AG04450 (cell line): Measurements from ENCODE around the gene LYRM9. TPM values are rescaled to one million over a fixed set of nuclear protein-coding genes. Genes with fewer than 3 reads are reported as not detected.
"Not testable (repeated sequence)": the region's sequence is repeated elsewhere in the genome, so short reads cannot be mapped to it uniquely, and the experiment has no call there.

Experiments
- CTCF ChIA-PET: fragments of 300-600, 350-600 bp; formaldehyde crosslinking; extraction: SDS; loops from one replicate; lab custom pipeline; 2022; ENCODE audit warnings: antibody characterized with exemption, inconsistent platforms; lab: Charles Lee
- POLR2A ChIA-PET: fragments of 350-600 bp; formaldehyde crosslinking; extraction: SDS; loops from one replicate; lab custom pipeline; 2021; ENCODE audit warnings: antibody characterized with exemption, inconsistent platforms; lab: Yijun Ruan, JAX
- DNase-seq: peaks from one replicate; pipeline ENCODE4 v3.0.0-alpha.2; 2011; ENCODE audit warnings: low read depth, low spot score
- H3K27ac ChIP-seq: one replicate; pipeline ENCODE4 v1.5.1; 2012; ENCODE audit warnings: low read depth, low read length, control low read depth
- H3K27me3 ChIP-seq: one replicate; pipeline ENCODE4 v1.6.0; 2012; ENCODE audit warnings: low read length; ENCODE audit not compliant: control insufficient read depth, insufficient read depth
- H3K4me3 ChIP-seq: 2 replicates; pipeline ENCODE4 v1.5.1; 2011; ENCODE audit warnings: mild to moderate bottlenecking, low read depth, low read length, control low read depth
- H3K9me3 ChIP-seq: 2 replicates; pipeline ENCODE4 v1.5.1; 2012; ENCODE audit warnings: low read length; ENCODE audit not compliant: control insufficient read depth, insufficient read depth
- CTCF ChIP-seq: IDR thresholded peaks from 2 replicates; pipeline ENCODE4 v1.5.1; 2011; ENCODE audit warnings: low read depth, low read length, control low read depth, inconsistent platforms
- polyA plus RNA-seq: library from polyadenylated mRNA; depleted of rRNA; stranded (reverse); fragments of >200 nt; gene quantifications from 2 replicates; pipeline ENCODE4 v1.2.3, GENCODE V29; 2011; rRNA removed

Gene LYRM9
- polyA plus RNA-seq, 1 experiment: 4.9 TPM

DNA sequence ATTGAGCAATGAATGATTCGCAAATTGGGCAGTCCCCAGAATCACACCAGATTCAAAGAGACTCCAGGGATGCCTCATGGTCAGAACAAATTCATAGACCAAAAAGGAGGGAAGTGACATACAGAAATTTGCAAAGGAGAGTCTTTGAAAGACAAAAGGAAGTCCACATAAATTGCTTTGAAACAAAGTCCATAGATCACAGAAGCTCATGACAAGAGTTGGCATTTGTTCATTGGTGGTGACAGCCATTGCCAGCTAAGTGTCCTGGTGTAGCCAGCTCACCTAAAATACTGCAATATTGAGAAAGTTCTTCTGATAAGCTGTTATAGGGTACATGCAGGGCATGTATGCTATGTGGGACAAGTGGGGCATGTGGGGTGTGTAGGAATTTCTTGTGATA is 55.4 kb downstream of the LYRM9 start:
- CTCF ChIA-PET, H3K27me3 ChIP-seq, H3K4me3 ChIP-seq, DNase-seq, H3K9me3 ChIP-seq, POLR2A ChIA-PET, H3K27ac ChIP-seq: not testable (repeated sequence)

GRCh38 chr17:27836651-27837050 is 56.5 kb downstream of the LYRM9 start:
- Histone ChIP-seq H3K27ac (no peak overlapping the region), H3K4me3 (no peak overlapping the region), H3K27me3 (no peaks in the 10 kb centered on the region), H3K9me3 (no peaks in the 10 kb centered on the region)
- CTCF ChIA-PET: interaction anchor here (0.8 kb wide), 1 partner anchor 77 kb away, joined by 3 read pairs; no protein-coding TSS in a partner anchor
- DNase-seq: no peak
- POLR2A ChIA-PET: no interaction called here
- TF ChIP-seq CTCF: no peak

- Histone ChIP-seq H3K27ac (no peak overlapping the region), H3K9me3 (no peaks in the 10 kb centered on the region), H3K4me3 (no peak overlapping the region), H3K27me3 (no peaks in the 10 kb centered on the region)
- POLR2A ChIA-PET: no interaction called here
- no peak for TF ChIP-seq CTCF
- DNase-seq: no peak
- CTCF ChIA-PET: interaction anchor here (0.5 kb wide), 1 partner anchor 341 kb away, joined by 4 read pairs; no protein-coding TSS in a partner anchor
These were observed 58.6 kb downstream of the LYRM9 start for GRCh38 chr17:27834571-27834970.

DNA sequence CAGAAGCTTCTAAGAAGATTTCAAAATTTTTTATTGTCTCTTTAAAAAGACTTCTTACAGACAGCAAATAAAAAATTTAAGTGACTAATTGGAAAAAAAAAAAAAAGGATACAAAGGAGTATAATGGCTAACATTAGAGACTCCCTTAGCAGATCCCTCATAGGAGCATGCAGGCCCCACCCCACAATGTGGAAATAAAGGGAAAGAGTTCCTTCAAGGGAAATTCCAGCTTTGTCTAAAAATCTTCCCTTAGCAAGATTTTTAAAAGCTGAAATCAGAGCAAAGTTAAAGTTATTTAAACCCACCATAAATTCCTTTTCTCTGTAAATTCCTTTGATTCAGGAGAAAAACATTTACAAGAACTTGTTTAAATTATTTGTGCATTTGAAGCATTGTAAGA is 60.3 kb downstream of the LYRM9 start:
- DNase-seq: no peak
- Histone ChIP-seq H3K27me3 (no peaks in the 10 kb centered on the region), H3K4me3 (no peak overlapping the region), H3K27ac (no peak overlapping the region), H3K9me3 (no peaks in the 10 kb centered on the region)
- ChIA-PET CTCF (interaction anchor here (1.4 kb wide), 2 partner anchors 25 to 27 kb away, joined by 3 to 5 read pairs; no protein-coding TSS in a partner anchor), POLR2A (no interaction called here)
- no peak for TF ChIP-seq CTCF

DNA sequence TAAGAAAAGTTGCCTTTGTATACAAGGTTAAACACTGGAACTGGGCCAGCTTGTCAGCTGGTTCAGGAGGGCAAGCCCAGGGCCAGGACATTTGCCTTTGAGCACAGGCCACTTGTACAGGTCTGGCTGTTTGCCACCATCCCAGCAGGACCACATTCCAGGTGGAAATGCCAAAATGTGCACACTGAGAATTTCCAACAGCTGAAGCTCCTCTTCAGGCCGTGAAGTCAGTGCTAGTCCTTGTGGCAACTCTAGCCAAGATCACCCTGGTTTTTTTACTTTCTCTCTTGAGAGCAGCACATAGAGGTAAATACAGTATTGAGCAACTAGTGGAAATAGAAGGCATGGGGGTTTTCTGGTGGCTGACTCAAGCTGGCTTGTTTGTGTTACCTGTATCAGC is 63.3 kb downstream of the LYRM9 start:
- H3K27ac ChIP-seq, CTCF ChIA-PET, H3K9me3 ChIP-seq, H3K4me3 ChIP-seq, POLR2A ChIA-PET, H3K27me3 ChIP-seq, DNase-seq: not testable (repeated sequence)

DNA sequence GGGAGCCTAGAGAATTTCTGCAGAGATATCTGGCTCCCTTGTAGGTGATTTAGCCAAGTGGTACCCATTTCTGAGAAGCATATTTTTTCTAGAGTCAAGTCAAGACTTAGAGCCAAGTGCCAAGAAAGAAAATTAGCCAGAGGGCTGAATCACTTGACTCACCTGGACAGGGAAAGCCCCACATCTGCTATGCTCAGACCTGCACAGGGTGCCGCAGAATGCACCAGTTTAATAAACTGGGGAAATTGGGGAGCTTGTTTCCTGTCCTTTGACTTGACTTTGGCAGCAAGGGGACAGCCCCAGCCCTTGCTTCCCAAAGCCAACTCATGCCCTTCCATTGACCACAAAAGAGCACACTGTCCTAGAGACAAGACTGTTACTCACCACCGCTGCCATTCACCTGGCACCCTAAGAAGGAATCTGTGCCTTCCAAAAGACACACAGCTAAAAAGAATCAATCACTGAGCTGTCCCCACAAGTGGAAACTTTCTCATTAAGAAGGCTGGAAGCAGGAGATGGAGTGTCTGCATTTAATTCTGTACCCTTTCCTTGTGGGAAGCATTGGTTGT is 63.9 kb downstream of the LYRM9 start:
- H3K9me3 ChIP-seq, H3K4me3 ChIP-seq, H3K27ac ChIP-seq, H3K27me3 ChIP-seq, DNase-seq, POLR2A ChIA-PET: not testable (repeated sequence)
- CTCF ChIA-PET: interaction anchor here (1.0 kb wide), 1 partner anchor 24 kb away, joined by 6 read pairs; no protein-coding TSS in a partner anchor

Other genes with a start within 250 kb of the LYRM9 start
- not detected in 2 replicates for gene NOS2, start 92.8 kb downstream of the LYRM9 start, polyA plus RNA-seq
- 24.5 and 24.6 TPM in 2 replicates for gene NLK, start 149.3 kb upstream of the LYRM9 start, polyA plus RNA-seq